PC-9 (cell line): Measurements from ENCODE around the gene ANGPTL2. TPM values are rescaled to one million over a fixed set of nuclear protein-coding genes. Genes with fewer than 3 reads are reported as not detected.

Experiments
- BruUV-seq: library from RNA; stranded (reverse); fragments of 400-500 nt; replicated peaks from 2 replicates; lab custom pipeline; 2021; lab: Mats Ljungman, UMichigan
- CTCF ChIA-PET: fragments of 300-600 bp; sonication (Branson Sonifier 250); formaldehyde crosslinking; loops from one replicate; lab custom pipeline; 2022; ENCODE audit warnings: antibody characterized with exemption; lab: Charles Lee
- POLR2A ChIA-PET: fragments of 300-600 bp; sonication (Branson Sonifier 250); formaldehyde crosslinking; loops from one replicate; lab custom pipeline; 2022; ENCODE audit warnings: antibody characterized with exemption; ENCODE audit not compliant: unreplicated experiment; lab: Charles Lee
- DNase-seq, 2 experiments: peaks; one replicate each; pipeline versions ENCODE4 v3.0.0 to v3.0.0-alpha.2; 2015 to 2022; ENCODE audit warnings: mixed read lengths in 1 of 2
- H2AFZ ChIP-seq: fragments of 200-600 bp; sonication (generic); 2 replicates; pipeline ENCODE4 v1.8.1; 2017; ENCODE audit warnings: antibody characterized with exemption
- H3F3A ChIP-seq: fragments of 200-600 bp; sonication (generic); 2 replicates; pipeline ENCODE4 v1.8.1; 2017; ENCODE audit warnings: antibody characterized with exemption, mild to moderate bottlenecking, low read depth; ENCODE audit not compliant: insufficient read depth
- H3K27ac ChIP-seq: fragments of 200-600 bp; sonication (generic); 2 replicates; pipeline ENCODE4 v1.6.1; 2016; ENCODE audit warnings: mixed run types
- H3K27me3 ChIP-seq: fragments of 200-600 bp; sonication (generic); 2 replicates; pipeline ENCODE4 v1.6.1; 2016; ENCODE audit warnings: low read depth, mixed run types; ENCODE audit not compliant: insufficient read depth
- H3K36me3 ChIP-seq: fragments of 200-600 bp; sonication (generic); 2 replicates; pipeline ENCODE4 v1.6.1; 2016; ENCODE audit warnings: low read depth, mixed run types
- H3K4me1 ChIP-seq: fragments of 200-600 bp; sonication (generic); replicated peaks from 2 replicates; pipeline ENCODE4 v1.6.1; 2016; ENCODE audit warnings: mixed run types; ENCODE audit not compliant: insufficient read depth
- H3K4me2 ChIP-seq: fragments of 200-600 bp; sonication (generic); 2 replicates; pipeline ENCODE4 v1.6.1; 2017; ENCODE audit warnings: mixed run types
- H3K4me3 ChIP-seq: fragments of 200-600 bp; sonication (generic); 2 replicates; pipeline ENCODE4 v1.6.1; 2016; ENCODE audit warnings: mixed run types
- H3K79me2 ChIP-seq: fragments of 200-600 bp; sonication (generic); 2 replicates; pipeline ENCODE4 v1.6.1; 2017; ENCODE audit warnings: low read depth, mixed run types
- H3K9me2 ChIP-seq: fragments of 200-600 bp; sonication (generic); 2 replicates; pipeline ENCODE4 v1.8.1; 2017; ENCODE audit warnings: mild to moderate bottlenecking; ENCODE audit not compliant: insufficient read depth
- H3K9me3 ChIP-seq: fragments of 200-600 bp; sonication (generic); 2 replicates; pipeline ENCODE4 v1.8.1; 2016; ENCODE audit warnings: low read depth; ENCODE audit not compliant: insufficient read depth
- H4K20me1 ChIP-seq: fragments of 200-600 bp; sonication (generic); 2 replicates; pipeline ENCODE4 v1.8.1; 2017; ENCODE audit not compliant: insufficient read depth
- EZH2 ChIP-seq: fragments of 200-600 bp; sonication (generic); IDR thresholded peaks from 2 replicates; pipeline ENCODE4 v1.8.0; 2017; ENCODE audit warnings: antibody characterized with exemption, low read depth
- intact Hi-C: fragments of 100-400 bp; cut with micrococcal nuclease; formaldehyde crosslinking; loops from one replicate; pipeline ENCODE4 v1.10.0; 2022; ENCODE audit not compliant: unreplicated experiment
- total RNA-seq: library from RNA; stranded (reverse); gene quantifications from 2 replicates; pipeline ENCODE4 v1.2.3, GENCODE V29; 2021
- TF ChIP-seq, protein P1 (sequence below): fragments of 200-600 bp; sonication (generic); conservative IDR thresholded peaks from 2 replicates; pipeline ENCODE4 v1.6.1; 2017; ENCODE audit warnings: mixed run types, antibody characterized with exemption, mild to moderate bottlenecking, moderate library complexity

Gene ANGPTL2
- total RNA-seq, 1 experiment from 2014 or later, result 0.13 TPM

GRCh38 chr9:127165116-127165515 lies 42.7 kb upstream of the ANGPTL2 start:
- TF ChIP-seq EZH2, result no peak
- intact Hi-C loops, result no loop called here
- DNase-seq, result no peak
- Histone ChIP-seq H3K4me3 (no peak overlapping the region), H3K4me1 (peaks cover 5% of the 10 kb centered on the region; the same call in 1 of the 2 replicates), H3K4me2 (no peak overlapping the region), H3K36me3 (no peaks in the 10 kb centered on the region), H3K9me2 (no peaks in the 10 kb centered on the region), H3K79me2 (no peaks in the 10 kb centered on the region), H3K27me3 (no peaks in the 10 kb centered on the region), H2AFZ (no peak overlapping the region), H3K9me3 (no peaks in the 10 kb centered on the region), H3F3A (no peaks in the 10 kb centered on the region; the same call in 1 of the 2 replicates), H3K27ac (no peak overlapping the region), H4K20me1 (no peaks in the 10 kb centered on the region)
- POLR2A ChIA-PET, result interaction anchor here (0.6 kb wide), 1 partner anchor 113 kb away, joined by 4 read pairs; no protein-coding TSS in a partner anchor
- CTCF ChIA-PET, result no interaction called here
- BruUV-seq, result no TSS peak

- Histone ChIP-seq H3K27ac (no peak overlapping the region), H2AFZ (no peak overlapping the region), H3K9me2 (no peaks in the 10 kb centered on the region), H3K4me2 (no peak overlapping the region), H4K20me1 (no peaks in the 10 kb centered on the region), H3K36me3 (no peaks in the 10 kb centered on the region), H3K4me1 (peaks cover 5% of the 10 kb centered on the region; the same call in 1 of the 2 replicates), H3K79me2 (no peaks in the 10 kb centered on the region), H3K27me3 (no peaks in the 10 kb centered on the region), H3F3A (no peaks in the 10 kb centered on the region; the same call in 1 of the 2 replicates), H3K4me3 (no peak overlapping the region), H3K9me3 (no peaks in the 10 kb centered on the region)
- no peak for DNase-seq
- CTCF ChIA-PET, result no interaction called here
- intact Hi-C loops, result no loop called here
- BruUV-seq, result no TSS peak
- POLR2A ChIA-PET, result no interaction called here
- TF ChIP-seq, protein P1, sequence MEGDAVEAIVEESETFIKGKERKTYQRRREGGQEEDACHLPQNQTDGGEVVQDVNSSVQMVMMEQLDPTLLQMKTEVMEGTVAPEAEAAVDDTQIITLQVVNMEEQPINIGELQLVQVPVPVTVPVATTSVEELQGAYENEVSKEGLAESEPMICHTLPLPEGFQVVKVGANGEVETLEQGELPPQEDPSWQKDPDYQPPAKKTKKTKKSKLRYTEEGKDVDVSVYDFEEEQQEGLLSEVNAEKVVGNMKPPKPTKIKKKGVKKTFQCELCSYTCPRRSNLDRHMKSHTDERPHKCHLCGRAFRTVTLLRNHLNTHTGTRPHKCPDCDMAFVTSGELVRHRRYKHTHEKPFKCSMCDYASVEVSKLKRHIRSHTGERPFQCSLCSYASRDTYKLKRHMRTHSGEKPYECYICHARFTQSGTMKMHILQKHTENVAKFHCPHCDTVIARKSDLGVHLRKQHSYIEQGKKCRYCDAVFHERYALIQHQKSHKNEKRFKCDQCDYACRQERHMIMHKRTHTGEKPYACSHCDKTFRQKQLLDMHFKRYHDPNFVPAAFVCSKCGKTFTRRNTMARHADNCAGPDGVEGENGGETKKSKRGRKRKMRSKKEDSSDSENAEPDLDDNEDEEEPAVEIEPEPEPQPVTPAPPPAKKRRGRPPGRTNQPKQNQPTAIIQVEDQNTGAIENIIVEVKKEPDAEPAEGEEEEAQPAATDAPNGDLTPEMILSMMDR, result no peak
- TF ChIP-seq EZH2, result no peak
Observed at GRCh38 chr9:127163409-127163808, 41.0 kb upstream of the ANGPTL2 start.

DNA sequence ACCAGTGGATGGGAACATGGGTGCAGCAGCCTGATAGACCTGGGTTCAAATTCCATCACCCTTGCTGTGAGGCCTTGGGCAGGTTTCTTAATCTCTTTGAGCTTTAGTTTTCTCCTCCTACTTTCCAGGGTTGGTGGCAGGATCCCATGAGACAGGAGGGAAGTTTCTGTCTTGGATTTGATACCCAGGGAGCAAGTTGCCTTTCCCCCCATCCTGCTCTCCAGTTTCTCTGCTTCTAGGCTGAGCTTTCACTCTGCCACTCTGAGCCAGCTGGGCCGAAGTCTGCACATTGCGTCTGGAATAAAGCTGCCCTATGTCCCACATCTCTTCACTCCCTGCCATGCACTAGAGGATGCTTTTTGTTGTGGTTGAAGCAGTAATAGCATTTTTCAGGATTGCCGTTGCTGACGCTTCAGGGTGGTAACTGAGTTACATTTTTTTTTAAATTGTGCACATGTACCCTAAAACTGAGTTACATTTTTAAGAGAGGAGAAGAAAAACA lies 40.5 kb upstream of the ANGPTL2 start:
- no peaks in the 10 kb centered on the region for H3K36me3 ChIP-seq

More for the DNA sequence above, 40.5 kb upstream of the ANGPTL2 start:
- Histone ChIP-seq H3F3A (no peaks in the 10 kb centered on the region; the same call in 1 of the 2 replicates), H3K9me2 (no peaks in the 10 kb centered on the region), H3K4me1 (peaks cover 5% of the 10 kb centered on the region; the same call in 1 of the 2 replicates), H3K27ac (no peak overlapping the region), H4K20me1 (no peaks in the 10 kb centered on the region), H3K9me3 (no peaks in the 10 kb centered on the region), H3K4me3 (no peak overlapping the region), H3K27me3 (no peaks in the 10 kb centered on the region), H3K4me2 (no peak overlapping the region), H3K79me2 (no peaks in the 10 kb centered on the region), H2AFZ (no peak overlapping the region)
- BruUV-seq, result no TSS peak
- intact Hi-C loops, result no loop called here
- ChIA-PET POLR2A (no interaction called here), CTCF (no interaction called here)
- TF ChIP-seq EZH2, result no peak
- TF ChIP-seq, protein P1, result no peak
- DNase-seq, result no peak
